Spleen (tissue), 11 donors: ENCODE data around the gene KIF16B. TPM values are rescaled to one million over a fixed set of nuclear protein-coding genes. Genes with fewer than 3 reads are reported as not detected.

Source experiments
- DNase-seq: peaks from one replicate; pipeline ENCODE4 v3.0.0-alpha.2; 2020
- H3K27ac ChIP-seq, 8 donors: fragments of 200-600 bp; sonication (generic) in 7 of 8; 1 replicate in 4 of 8; 2 replicates in 4 of 8; pipeline versions ENCODE4 v1.5.0 to v1.8.0; 2016 to 2021; ENCODE audit warnings: inconsistent platforms in 4 of 8, mild to moderate bottlenecking in 4 of 8, moderate library complexity in 1 of 8
- H3K27me3 ChIP-seq, 7 donors: fragments of 200-600 bp; sonication (generic) in 6 of 7; replicated peaks in 1 of 7; 1 replicate in 4 of 7; 2 replicates in 3 of 7; pipeline versions ENCODE4 v1.5.0 to v1.8.0; 2016 to 2021; ENCODE audit warnings: inconsistent platforms in 3 of 7, mild to moderate bottlenecking in 1 of 7
- H3K36me3 ChIP-seq, 6 donors: fragments of 200-600 bp; sonication (generic) in 5 of 6; 1 replicate in 4 of 6; 2 replicates in 2 of 6; pipeline versions ENCODE4 v1.5.0 to v1.8.0; 2016 to 2021; ENCODE audit warnings: inconsistent platforms in 2 of 6
- H3K4me1 ChIP-seq, 6 donors: fragments of 200-600 bp; sonication (generic) in 5 of 6; 1 replicate in 3 of 6; 2 replicates in 3 of 6; pipeline versions ENCODE4 v1.5.0 to v1.8.0; 2016 to 2021; ENCODE audit warnings: inconsistent platforms in 3 of 6
- H3K4me3 ChIP-seq, 8 donors: fragments of 200-600 bp; sonication (generic) in 7 of 8; 1 replicate in 4 of 8; 2 replicates in 4 of 8; pipeline versions ENCODE4 v1.5.0 to v1.8.0; 2016 to 2021; ENCODE audit warnings: inconsistent platforms in 4 of 8, mild to moderate bottlenecking in 4 of 8, moderate library complexity in 2 of 8
- H3K9me3 ChIP-seq, 8 donors: fragments of 200-600 bp; sonication (generic) in 7 of 8; 1 replicate in 4 of 8; 2 replicates in 4 of 8; pipeline versions ENCODE4 v1.5.0 to v1.8.0; 2016 to 2021; ENCODE audit warnings: inconsistent platforms in 4 of 8
- POLR2A ChIP-seq, 3 donors: fragments of 450-650 bp; IDR thresholded peaks; one replicate each; pipeline ENCODE4 v1.5.1; 2017; ENCODE audit warnings: antibody characterized with exemption in 3 of 3, mild to moderate bottlenecking in 1 of 3
- POLR2AphosphoS5 ChIP-seq, 3 donors: sonication (generic); formaldehyde crosslinking; IDR thresholded peaks; one replicate each; pipeline ENCODE4 v1.5.1; 2017; ENCODE audit warnings: antibody characterized with exemption in 3 of 3
- WGBS, 5 donors: extraction: QIAGEN DNeasy Blood & Tissue Kit in 3 of 5; methylation state at CpG; one replicate each; pipeline versions ENCODE4 v1.1.5 to v1.1.7; 2013 to 2018; 5-methylcytosine and 5-hydroxymethylcytosine counted together
- intact Hi-C: fragments of 100-400 bp; cut with DNase I; formaldehyde crosslinking; loops from one replicate; pipeline ENCODE4 v1.15.0; 2023; ENCODE audit warnings: low total_unique reads
- polyA plus RNA-seq, 3 donors: library from polyadenylated mRNA; stranded (reverse); fragments of 200-250 nt; gene quantifications; one replicate each; pipeline ENCODE4 v1.2.1, GENCODE V29; 2013
- total RNA-seq, 7 donors: library from RNA; depleted of rRNA in 3 of 7; stranded (reverse); fragments of >200 nt in 3 of 7; fragmentation: NEBNext Ultra II Directional in 4 of 7; extraction: Animal tissue kit (Norgen Biotek cat#: 25700) in 4 of 7; gene quantifications; one replicate each; pipeline versions ENCODE4 v1.1.0 to v1.2.1, GENCODE V29; 2016 to 2021
- TF ChIP-seq, protein P1 (sequence below), 11 experiments: fragments of 200-600 bp in 7 of 11; fragments of 450-650 bp in 4 of 11; sonication (generic) in 4 of 11; IDR thresholded peaks in 8 of 11; conservative IDR thresholded peaks in 3 of 11; 1 replicate in 7 of 11; 2 replicates in 4 of 11; pipeline versions ENCODE4 v1.4.0 to v1.8.0; 2016 to 2021; ENCODE audit warnings: antibody characterized with exemption in 11 of 11, inconsistent platforms in 4 of 11, mild to moderate bottlenecking in 1 of 11
- donor health status: healthy with polysubstance abuse.
- donor health status: DM: no; HTN: no; CAD: no; lungs with moderate emphysema.
- donor health status: DM: no; HTN: no; CAD: no.
- donor health status: Bipolar disorder and iron deficiency.
- donor health status: healthy.
- donor health status: DM: no; HTN: no; CAD: no.
- donor health status: DM: yes; HTN: yes; CAD: no.

Gene KIF16B
- total and polyA plus RNA-seq, 10 donors: 3.0 to 30.1 (median 21.2) TPM

GRCh38 chr20:16327606-16328005 lies 245.6 kb downstream of the KIF16B start:
- Histone ChIP-seq H3K4me1 (no peaks in the 10 kb centered on the region), H3K4me3 (no peak overlapping the region), H3K27ac (no peak overlapping the region), H3K27me3 (no peaks in the 10 kb centered on the region), H3K36me3 (peaks cover 0 to 30% (median 0%) of the 10 kb centered on the region in 6 donors), H3K9me3 (peaks cover 0 to 40% (median 22%) of the 10 kb centered on the region in 8 donors)
- intact Hi-C loops: no loop called here
- TF ChIP-seq POLR2AphosphoS5 (IDR thresholded peaks at IDR 0.05) (no peak), POLR2A (IDR thresholded peaks at IDR 0.05) (no peak)
- TF ChIP-seq, protein P1, sequence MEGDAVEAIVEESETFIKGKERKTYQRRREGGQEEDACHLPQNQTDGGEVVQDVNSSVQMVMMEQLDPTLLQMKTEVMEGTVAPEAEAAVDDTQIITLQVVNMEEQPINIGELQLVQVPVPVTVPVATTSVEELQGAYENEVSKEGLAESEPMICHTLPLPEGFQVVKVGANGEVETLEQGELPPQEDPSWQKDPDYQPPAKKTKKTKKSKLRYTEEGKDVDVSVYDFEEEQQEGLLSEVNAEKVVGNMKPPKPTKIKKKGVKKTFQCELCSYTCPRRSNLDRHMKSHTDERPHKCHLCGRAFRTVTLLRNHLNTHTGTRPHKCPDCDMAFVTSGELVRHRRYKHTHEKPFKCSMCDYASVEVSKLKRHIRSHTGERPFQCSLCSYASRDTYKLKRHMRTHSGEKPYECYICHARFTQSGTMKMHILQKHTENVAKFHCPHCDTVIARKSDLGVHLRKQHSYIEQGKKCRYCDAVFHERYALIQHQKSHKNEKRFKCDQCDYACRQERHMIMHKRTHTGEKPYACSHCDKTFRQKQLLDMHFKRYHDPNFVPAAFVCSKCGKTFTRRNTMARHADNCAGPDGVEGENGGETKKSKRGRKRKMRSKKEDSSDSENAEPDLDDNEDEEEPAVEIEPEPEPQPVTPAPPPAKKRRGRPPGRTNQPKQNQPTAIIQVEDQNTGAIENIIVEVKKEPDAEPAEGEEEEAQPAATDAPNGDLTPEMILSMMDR (IDR thresholded peaks at IDR 0.05 in 8 of 11, conservative IDR thresholded peaks at IDR 0.05 in 3 of 11): no peak
- DNase-seq: no peak
- 90 to 100% (median 95%) methylated on average over 1 of the region's 1 CpG for whole genome bisulfite sequencing, 5 donors

GRCh38 chr20:16321291-16321690 lies 252.0 kb downstream of the KIF16B start:
- H3K4me1 ChIP-seq: peaks cover 0 to 10% (median 4%) of the 10 kb centered on the region in 6 donors
- 66 to 74% (median 73%) methylated on average over 2 of the region's 2 CpGs for WGBS, 5 donors
- no peak overlapping the region for H3K4me3 ChIP-seq
- DNase-seq: no peak
- intact Hi-C loops: no loop called here
- H3K27ac ChIP-seq: no peak overlapping the region
- H3K9me3 ChIP-seq: peaks cover 0 to 21% (median 14%) of the 10 kb centered on the region in 8 donors
- H3K36me3 ChIP-seq: no peaks in the 10 kb centered on the region
- H3K27me3 ChIP-seq: no peaks in the 10 kb centered on the region
- TF ChIP-seq, protein P1 (IDR thresholded peaks at IDR 0.05 in 8 of 11, conservative IDR thresholded peaks at IDR 0.05 in 3 of 11): no peak
- TF ChIP-seq POLR2AphosphoS5 (IDR thresholded peaks at IDR 0.05) (no peak), POLR2A (IDR thresholded peaks at IDR 0.05) (no peak)

DNA sequence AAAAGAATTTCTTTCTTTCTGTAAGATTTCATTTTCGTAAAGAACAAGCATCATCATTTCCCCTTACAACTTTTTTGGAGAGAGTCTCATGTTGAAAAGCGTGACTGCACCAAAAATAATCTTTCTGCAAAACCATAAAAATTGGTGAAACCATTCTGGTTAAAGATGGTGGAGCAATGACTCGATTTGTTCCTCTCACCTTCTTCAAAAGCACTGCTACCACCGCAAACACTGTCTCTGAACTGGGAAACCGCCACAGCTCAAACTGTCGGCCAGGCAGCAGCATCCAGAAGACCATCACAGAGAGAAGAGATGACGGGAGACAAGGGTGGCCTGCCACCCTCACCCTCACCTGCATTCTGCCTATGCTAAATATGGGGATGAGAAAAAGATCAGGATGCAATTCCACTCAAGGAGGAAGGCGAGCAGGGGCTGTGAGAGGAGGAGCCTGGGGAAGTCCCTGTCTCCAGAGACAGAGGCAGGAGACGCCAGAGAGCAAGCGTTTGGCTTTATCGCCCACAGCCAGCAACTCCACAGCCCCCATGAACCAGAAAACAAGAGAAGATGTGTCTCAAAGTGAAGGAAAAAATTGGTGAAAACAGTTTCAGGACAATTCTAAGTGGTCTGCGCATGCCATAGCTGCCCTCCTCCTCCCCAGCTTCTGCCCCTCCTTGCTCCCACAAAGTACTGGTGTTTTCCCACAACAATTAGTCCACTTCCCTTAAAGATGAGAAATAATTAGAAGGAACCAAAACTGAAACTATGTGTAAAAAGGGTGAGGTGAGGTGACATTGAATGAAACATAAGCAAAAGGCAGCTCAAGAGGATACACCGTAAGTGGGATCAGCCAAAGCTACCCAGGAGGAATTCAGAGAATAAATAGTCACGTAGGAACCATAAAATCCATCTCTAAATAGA lies 255.5 kb downstream of the KIF16B start:
- no peak overlapping the region for H3K4me3 ChIP-seq
- H3K9me3 ChIP-seq: no peaks in the 10 kb centered on the region
- WGBS, 5 donors: 75 to 81% (median 77%) methylated on average over 14 of the region's 14 CpGs
- peak overlapping the region in 1 of 8 donors; percentile 32 for H3K27ac ChIP-seq
- no peaks in the 10 kb centered on the region for H3K27me3 ChIP-seq
- TF ChIP-seq POLR2AphosphoS5 (IDR thresholded peaks at IDR 0.05): no peak
- no peak for TF ChIP-seq POLR2A (IDR thresholded peaks at IDR 0.05)
- TF ChIP-seq, protein P1 (IDR thresholded peaks at IDR 0.05 in 8 of 11, conservative IDR thresholded peaks at IDR 0.05 in 3 of 11): no peak
- H3K36me3 ChIP-seq: peaks cover 0 to 22% (median 0%) of the 10 kb centered on the region in 6 donors
- intact Hi-C loops: no loop called here
- DNase-seq: no peak
- H3K4me1 ChIP-seq: peaks cover 0 to 10% (median 4%) of the 10 kb centered on the region in 6 donors

DNA sequence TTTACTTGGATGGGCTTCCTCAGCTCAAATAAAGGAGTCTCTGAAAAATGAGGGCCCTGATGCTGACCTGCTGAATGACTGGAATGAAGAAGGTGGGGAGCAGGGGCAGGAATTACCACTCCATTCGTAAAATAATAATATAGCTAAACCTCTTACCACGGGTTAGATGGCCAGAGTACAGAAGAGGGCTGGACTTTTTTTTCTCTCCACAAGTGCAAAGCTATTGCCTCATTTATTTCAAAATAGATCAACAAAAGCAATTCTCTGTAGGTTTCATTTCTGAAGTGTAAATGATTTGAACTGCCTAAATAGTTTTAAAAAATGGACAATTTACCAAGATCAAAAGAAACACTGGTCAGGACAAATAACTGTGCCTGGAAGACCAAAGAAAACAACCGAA lies 256.7 kb downstream of the KIF16B start:
- peaks cover 0 to 10% (median 4%) of the 10 kb centered on the region in 6 donors for H3K4me1 ChIP-seq
- no peaks in the 10 kb centered on the region for H3K9me3 ChIP-seq
- intact Hi-C loops: no loop called here
- 86 to 92% (median 90%) methylated on average over 3 of the region's 3 CpGs for WGBS, 5 donors
- TF ChIP-seq POLR2A (IDR thresholded peaks at IDR 0.05) (no peak), POLR2AphosphoS5 (IDR thresholded peaks at IDR 0.05) (no peak)
- TF ChIP-seq, protein P1 (IDR thresholded peaks at IDR 0.05 in 8 of 11, conservative IDR thresholded peaks at IDR 0.05 in 3 of 11): no peak
- H3K4me3 ChIP-seq: no peak overlapping the region
- peaks cover 0 to 30% (median 0%) of the 10 kb centered on the region in 6 donors for H3K36me3 ChIP-seq
- no peak for DNase-seq
- H3K27me3 ChIP-seq: no peaks in the 10 kb centered on the region
- H3K27ac ChIP-seq: no peak overlapping the region
